ENCODE measurements around the gene CTNNA3. TPM values are rescaled to one million over a fixed set of nuclear protein-coding genes. Genes with fewer than 3 reads are reported as not detected.

The CTNNA3 gene
- total RNA-seq, 1 experiment from 2014 or later: 0.02 TPM

GRCh38 chr10:66671064-66671463, 1024.9 kb downstream of the CTNNA3 start:
- TF ChIP-seq, protein P1, sequence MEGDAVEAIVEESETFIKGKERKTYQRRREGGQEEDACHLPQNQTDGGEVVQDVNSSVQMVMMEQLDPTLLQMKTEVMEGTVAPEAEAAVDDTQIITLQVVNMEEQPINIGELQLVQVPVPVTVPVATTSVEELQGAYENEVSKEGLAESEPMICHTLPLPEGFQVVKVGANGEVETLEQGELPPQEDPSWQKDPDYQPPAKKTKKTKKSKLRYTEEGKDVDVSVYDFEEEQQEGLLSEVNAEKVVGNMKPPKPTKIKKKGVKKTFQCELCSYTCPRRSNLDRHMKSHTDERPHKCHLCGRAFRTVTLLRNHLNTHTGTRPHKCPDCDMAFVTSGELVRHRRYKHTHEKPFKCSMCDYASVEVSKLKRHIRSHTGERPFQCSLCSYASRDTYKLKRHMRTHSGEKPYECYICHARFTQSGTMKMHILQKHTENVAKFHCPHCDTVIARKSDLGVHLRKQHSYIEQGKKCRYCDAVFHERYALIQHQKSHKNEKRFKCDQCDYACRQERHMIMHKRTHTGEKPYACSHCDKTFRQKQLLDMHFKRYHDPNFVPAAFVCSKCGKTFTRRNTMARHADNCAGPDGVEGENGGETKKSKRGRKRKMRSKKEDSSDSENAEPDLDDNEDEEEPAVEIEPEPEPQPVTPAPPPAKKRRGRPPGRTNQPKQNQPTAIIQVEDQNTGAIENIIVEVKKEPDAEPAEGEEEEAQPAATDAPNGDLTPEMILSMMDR (IDR thresholded peaks at IDR 0.05; ENCODE audit: unreplicated experiment): no peak
- no TSS peak for BruUV-seq (replicated peaks)
- POLR2A ChIA-PET: interaction anchor here (0.6 to 1.4 kb wide), 4 partner anchors 22 to 184 kb away, joined by 3 to 4 read pairs (median 3); no protein-coding TSS in a partner anchor

GRCh38 chr10:66656499-66656898, 1039.5 kb downstream of the CTNNA3 start:
- Mint-ChIP-seq H3K9me3 (ENCODE audit: unreplicated experiment) (no peaks in the 10 kb centered on the region), H3K4me1 (ENCODE audit: insufficient read depth, unreplicated experiment) (no peaks in the 10 kb centered on the region), H3K27me3 (ENCODE audit: insufficient read depth, unreplicated experiment) (no peaks in the 10 kb centered on the region), H3K4me3 (ENCODE audit: unreplicated experiment) (no peak overlapping the region), H3K27ac (ENCODE audit: low read depth, unreplicated experiment) (no peak overlapping the region), H3K36me3 (ENCODE audit: insufficient read depth, unreplicated experiment) (no peaks in the 10 kb centered on the region)
- TF ChIP-seq, protein P1 (IDR thresholded peaks at IDR 0.05; ENCODE audit: unreplicated experiment): no peak
- CTCF ChIA-PET: interaction anchor here (0.6 to 0.8 kb wide), 2 partner anchors 22 to 883 kb away, joined by 3 to 5 read pairs; no protein-coding TSS in a partner anchor
- intact Hi-C loops (cut with micrococcal nuclease): no loop called here
- DNase-seq (ENCODE audit: unreplicated experiment): no peak
- no TSS peak for BruUV-seq (replicated peaks)
- POLR2A ChIA-PET: interaction anchor here (0.7 kb wide), 1 partner anchor 532 kb away, joined by 3 read pairs; no protein-coding TSS in a partner anchor

More at GRCh38 chr10:66671064-66671463, 1024.9 kb downstream of the CTNNA3 start:
- H3K4me3 Mint-ChIP-seq (ENCODE audit: unreplicated experiment): no peak overlapping the region
- no peak overlapping the region for H3K27ac Mint-ChIP-seq (ENCODE audit: low read depth, unreplicated experiment)
- intact Hi-C loops (cut with micrococcal nuclease): no loop called here
- no peaks in the 10 kb centered on the region for H3K4me1 Mint-ChIP-seq (ENCODE audit: insufficient read depth, unreplicated experiment)
- CTCF ChIA-PET: no interaction called here
- no peaks in the 10 kb centered on the region for H3K27me3 Mint-ChIP-seq (ENCODE audit: insufficient read depth, unreplicated experiment)
- no peak for DNase-seq (ENCODE audit: unreplicated experiment)
- H3K36me3 Mint-ChIP-seq (ENCODE audit: insufficient read depth, unreplicated experiment): no peaks in the 10 kb centered on the region
- no peaks in the 10 kb centered on the region for H3K9me3 Mint-ChIP-seq (ENCODE audit: unreplicated experiment)

DNA sequence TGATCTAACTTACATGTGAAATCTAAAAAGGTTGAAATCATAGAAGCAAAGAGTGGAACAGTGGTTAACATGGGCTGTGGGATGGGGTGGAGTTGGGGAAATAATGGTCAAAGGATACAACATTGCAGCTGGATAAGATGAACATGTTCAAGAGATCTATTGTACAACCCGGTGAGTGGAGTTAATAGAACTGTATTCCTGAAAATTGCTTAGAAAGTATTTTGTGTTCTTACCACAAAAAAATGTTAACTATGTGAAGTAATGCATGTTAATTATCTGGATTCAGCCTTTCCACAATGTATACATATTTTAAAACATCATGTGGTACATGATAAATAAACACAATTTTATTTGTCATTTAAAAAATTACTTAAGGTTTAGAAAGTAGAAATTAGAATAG, 1041.1 kb downstream of the CTNNA3 start:
- no peak overlapping the region for H3K27ac Mint-ChIP-seq (ENCODE audit: low read depth, unreplicated experiment)
- BruUV-seq (replicated peaks): no TSS peak
- no peaks in the 10 kb centered on the region for H3K27me3 Mint-ChIP-seq (ENCODE audit: insufficient read depth, unreplicated experiment)
- POLR2A ChIA-PET: no interaction called here
- no peak for DNase-seq (ENCODE audit: unreplicated experiment)
- CTCF ChIA-PET: no interaction called here
- no peak overlapping the region for H3K4me3 Mint-ChIP-seq (ENCODE audit: unreplicated experiment)
- no peaks in the 10 kb centered on the region for H3K36me3 Mint-ChIP-seq (ENCODE audit: insufficient read depth, unreplicated experiment)
- H3K4me1 Mint-ChIP-seq (ENCODE audit: insufficient read depth, unreplicated experiment): no peaks in the 10 kb centered on the region
- no peaks in the 10 kb centered on the region for H3K9me3 Mint-ChIP-seq (ENCODE audit: unreplicated experiment)
- TF ChIP-seq, protein P1 (IDR thresholded peaks at IDR 0.05; ENCODE audit: unreplicated experiment): no peak
- intact Hi-C loops (cut with micrococcal nuclease): no loop called here

GRCh38 chr10:66651308-66652082, 1044.5 kb downstream of the CTNNA3 start:
- no peaks in the 10 kb centered on the region for H3K9me3 Mint-ChIP-seq (ENCODE audit: unreplicated experiment)
- no peak overlapping the region for H3K4me3 Mint-ChIP-seq (ENCODE audit: unreplicated experiment)
- no peak for DNase-seq (ENCODE audit: unreplicated experiment)
- no peak overlapping the region for H3K27ac Mint-ChIP-seq (ENCODE audit: low read depth, unreplicated experiment)
- no peaks in the 10 kb centered on the region for H3K4me1 Mint-ChIP-seq (ENCODE audit: insufficient read depth, unreplicated experiment)
- no TSS peak for BruUV-seq (replicated peaks)
- H3K27me3 Mint-ChIP-seq (ENCODE audit: insufficient read depth, unreplicated experiment): no peaks in the 10 kb centered on the region
- H3K36me3 Mint-ChIP-seq (ENCODE audit: insufficient read depth, unreplicated experiment): no peaks in the 10 kb centered on the region
- intact Hi-C loops (cut with micrococcal nuclease): no loop called here
- POLR2A ChIA-PET: no interaction called here
- TF ChIP-seq, protein P1 (IDR thresholded peaks at IDR 0.05; ENCODE audit: unreplicated experiment): no peak
- CTCF ChIA-PET: no interaction called here
